ENCODE results near the gene UBASH3A. TPM values are rescaled to one million over a fixed set of nuclear protein-coding genes. Genes with fewer than 3 reads are reported as not detected.

Gene UBASH3A
- total RNA-seq, 3 donors from 2014 or later = 0.32 to 1.5 (median 0.66) TPM

DNA sequence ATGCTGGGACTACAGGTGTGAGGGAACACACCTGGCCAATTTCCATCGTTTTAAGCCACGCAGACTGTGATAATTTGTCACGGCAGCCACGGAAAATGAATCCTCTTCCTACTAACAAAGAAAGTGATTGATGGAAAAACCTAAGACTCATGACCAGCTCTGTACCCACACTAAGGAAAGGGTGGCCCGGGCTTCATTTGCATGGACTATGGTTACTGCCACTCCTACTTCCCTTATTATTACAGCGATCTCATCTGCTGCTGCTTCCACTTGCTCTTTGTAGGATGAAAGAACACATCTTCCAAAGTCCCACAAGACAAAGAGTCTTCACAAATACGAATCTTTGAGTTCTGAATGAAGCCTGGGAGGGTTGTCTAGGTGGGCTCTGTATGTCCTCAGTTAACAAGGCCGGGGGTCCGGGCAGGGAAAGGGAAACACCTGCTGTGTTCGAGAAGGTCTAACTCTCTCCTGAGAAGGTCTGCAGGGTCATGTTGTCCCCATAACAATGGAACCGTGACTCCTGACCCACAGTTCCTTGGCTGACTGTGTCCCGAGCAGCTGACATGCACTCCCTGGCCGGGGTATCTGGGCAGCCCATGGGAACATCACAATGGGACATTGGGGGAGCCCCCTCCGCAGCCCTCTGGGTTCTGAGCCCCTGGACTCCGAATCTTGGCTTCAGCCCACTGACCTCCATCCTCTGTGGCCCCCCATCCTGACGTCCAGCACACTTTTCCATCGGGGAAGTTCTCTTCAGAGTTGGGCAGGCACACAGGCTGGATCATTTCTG lies 24.1 kb upstream of the UBASH3A start:
- peak in 1 of 2 donors; percentile 7 for DNase-seq (ENCODE audit: low spot score in 2 of 2)
- Histone ChIP-seq H3K36me3 (no peaks in the 10 kb centered on the region), H3K27ac (no peak overlapping the region), H3K4me1 (no peaks in the 10 kb centered on the region), H3K9me3 (no peaks in the 10 kb centered on the region), H3K4me3 (no peak overlapping the region), H3K27me3 (peaks cover 0 to 4% of the 10 kb centered on the region in 2 donors)
- TF ChIP-seq POLR2A (IDR thresholded peaks at IDR 0.05) (no peak), POLR2AphosphoS5 (IDR thresholded peaks at IDR 0.05) (no peak)
- TF ChIP-seq, protein P1, sequence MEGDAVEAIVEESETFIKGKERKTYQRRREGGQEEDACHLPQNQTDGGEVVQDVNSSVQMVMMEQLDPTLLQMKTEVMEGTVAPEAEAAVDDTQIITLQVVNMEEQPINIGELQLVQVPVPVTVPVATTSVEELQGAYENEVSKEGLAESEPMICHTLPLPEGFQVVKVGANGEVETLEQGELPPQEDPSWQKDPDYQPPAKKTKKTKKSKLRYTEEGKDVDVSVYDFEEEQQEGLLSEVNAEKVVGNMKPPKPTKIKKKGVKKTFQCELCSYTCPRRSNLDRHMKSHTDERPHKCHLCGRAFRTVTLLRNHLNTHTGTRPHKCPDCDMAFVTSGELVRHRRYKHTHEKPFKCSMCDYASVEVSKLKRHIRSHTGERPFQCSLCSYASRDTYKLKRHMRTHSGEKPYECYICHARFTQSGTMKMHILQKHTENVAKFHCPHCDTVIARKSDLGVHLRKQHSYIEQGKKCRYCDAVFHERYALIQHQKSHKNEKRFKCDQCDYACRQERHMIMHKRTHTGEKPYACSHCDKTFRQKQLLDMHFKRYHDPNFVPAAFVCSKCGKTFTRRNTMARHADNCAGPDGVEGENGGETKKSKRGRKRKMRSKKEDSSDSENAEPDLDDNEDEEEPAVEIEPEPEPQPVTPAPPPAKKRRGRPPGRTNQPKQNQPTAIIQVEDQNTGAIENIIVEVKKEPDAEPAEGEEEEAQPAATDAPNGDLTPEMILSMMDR (IDR thresholded peaks at IDR 0.05) = no peak
- intact Hi-C loops (cut with DNase I; ENCODE audit: low total_unique reads) = no loop called here

- H3K4me3 ChIP-seq = no peak overlapping the region
- no peaks in the 10 kb centered on the region for H3K4me1 ChIP-seq
- H3K9me3 ChIP-seq = no peaks in the 10 kb centered on the region
- no peaks in the 10 kb centered on the region for H3K27me3 ChIP-seq
- intact Hi-C loops (cut with DNase I; ENCODE audit: low total_unique reads) = no loop called here
- TF ChIP-seq POLR2A (IDR thresholded peaks at IDR 0.05) (no peak), POLR2AphosphoS5 (IDR thresholded peaks at IDR 0.05) (no peak)
- TF ChIP-seq, protein P1 (IDR thresholded peaks at IDR 0.05) = peak in 2 of 3 donors; percentile 66 to 88
- DNase-seq (ENCODE audit: low spot score in 2 of 2) = peak in 1 of 2 donors; percentile 35
- H3K36me3 ChIP-seq = no peaks in the 10 kb centered on the region
- H3K27ac ChIP-seq = no peak overlapping the region
Observed at GRCh38 chr21:42381347-42381984, 22.2 kb upstream of the UBASH3A start.

DNA sequence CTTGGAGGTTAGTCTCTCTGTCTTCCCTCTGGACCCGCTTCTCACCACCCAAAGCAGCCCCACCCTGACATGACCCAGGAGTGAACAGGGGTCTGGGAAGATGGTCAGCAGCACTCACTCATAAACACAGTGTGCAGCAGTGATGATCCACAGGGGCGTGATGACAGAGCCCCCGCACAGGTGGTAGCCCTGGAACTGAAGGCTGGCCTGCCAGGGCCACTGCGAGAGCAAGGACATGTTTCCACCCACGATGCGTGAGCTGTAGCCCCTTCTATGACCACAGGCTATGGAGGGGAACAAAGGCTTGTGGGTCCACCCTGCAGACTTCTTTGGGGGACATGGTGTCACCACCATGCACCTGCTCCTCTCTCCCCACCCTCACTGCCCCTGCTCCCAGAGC lies 20.8 kb upstream of the UBASH3A start:
- Histone ChIP-seq H3K36me3 (no peaks in the 10 kb centered on the region), H3K9me3 (no peaks in the 10 kb centered on the region), H3K4me1 (no peaks in the 10 kb centered on the region), H3K27ac (no peak overlapping the region), H3K27me3 (no peaks in the 10 kb centered on the region), H3K4me3 (no peak overlapping the region)
- no peak for DNase-seq (ENCODE audit: low spot score in 2 of 2)
- intact Hi-C loops (cut with DNase I; ENCODE audit: low total_unique reads) = no loop called here
- no peak for TF ChIP-seq POLR2AphosphoS5 (IDR thresholded peaks at IDR 0.05)
- TF ChIP-seq POLR2A (IDR thresholded peaks at IDR 0.05) = no peak
- TF ChIP-seq, protein P1 (IDR thresholded peaks at IDR 0.05) = no peak

GRCh38 chr21:42383331-42383730 lies 20.4 kb upstream of the UBASH3A start:
- intact Hi-C loops (cut with DNase I; ENCODE audit: low total_unique reads) = no loop called here
- Histone ChIP-seq H3K4me1 (no peaks in the 10 kb centered on the region), H3K27me3 (no peaks in the 10 kb centered on the region), H3K36me3 (no peaks in the 10 kb centered on the region), H3K27ac (no peak overlapping the region), H3K9me3 (no peaks in the 10 kb centered on the region), H3K4me3 (no peak overlapping the region)
- no peak for TF ChIP-seq POLR2AphosphoS5 (IDR thresholded peaks at IDR 0.05)
- no peak for TF ChIP-seq POLR2A (IDR thresholded peaks at IDR 0.05)
- TF ChIP-seq, protein P1 (IDR thresholded peaks at IDR 0.05) = no peak
- no peak for DNase-seq (ENCODE audit: low spot score in 2 of 2)
